Pancreas (tissue), 10 donors: ENCODE data around the gene FHOD1. TPM values are rescaled to one million over a fixed set of nuclear protein-coding genes. Genes with fewer than 3 reads are reported as not detected.
A peak's percentile ranks its signal among the peaks of the same experiment; 100 is the strongest.

ENCODE experiments used
- ATAC-seq, 4 donors: fragments of 200-7000 bp; cut with Tn5 transposase; one replicate each; pipeline versions ENCODE4 v1.8.0 to v1.9.1; 2020; ENCODE audit warnings: mild to moderate bottlenecking in 4 of 4, moderate library complexity in 4 of 4
- DNase-seq, 6 donors: peaks; one replicate each; pipeline ENCODE4 v3.0.0-alpha.2; 2020
- FAIRE-seq: peaks from 2 replicates; lab custom pipeline; 2012; peaks lifted over from hg19 to GRCh38; lab: Jason Lieb, UNC
- H3K27ac ChIP-seq, 4 donors: fragments of 200-600 bp; sonication (generic); 1 replicate in 3 of 4; 2 replicates in 1 of 4; pipeline versions ENCODE4 v1.5.0 to v1.8.0; 2020
- H3K27me3 ChIP-seq, 4 donors: fragments of 200-600 bp; one replicate each; pipeline ENCODE4 v1.8.0; 2021
- H3K36me3 ChIP-seq, 3 donors: fragments of 200-600 bp; sonication (generic) in 1 of 3; one replicate each; pipeline versions ENCODE4 v1.5.0 to v1.8.0; 2020 to 2021
- H3K4me1 ChIP-seq, 3 donors: fragments of 200-600 bp; one replicate each; pipeline ENCODE4 v1.8.0; 2021
- H3K4me3 ChIP-seq, 4 donors: fragments of 200-600 bp; sonication (generic) in 2 of 4; one replicate each; pipeline versions ENCODE4 v1.5.0 to v1.8.0; 2020 to 2021
- H3K9me3 ChIP-seq, 4 donors: fragments of 200-600 bp; one replicate each; pipeline ENCODE4 v1.8.0; 2021
- WGBS, 2 donors: extraction: QIAGEN DNeasy Blood & Tissue Kit; methylation state at CpG; one replicate each; pipeline ENCODE4 v1.1.7; 2013; 5-methylcytosine and 5-hydroxymethylcytosine counted together
- intact Hi-C, 3 donors: fragments of 100-400 bp; cut with DNase I; formaldehyde crosslinking; loops; one replicate each; pipeline versions ENCODE4 v1.11.1 to v1.14.2; 2022
- polyA plus RNA-seq, 2 donors: library from polyadenylated mRNA; stranded (reverse); fragments of 200-250 nt; gene quantifications; one replicate each; pipeline ENCODE4 v1.2.3, GENCODE V29; 2013
- total RNA-seq, 6 donors: library from RNA; stranded (reverse); fragmentation: NEBNext Ultra II Directional in 4 of 6; extraction: Animal tissue kit (Norgen Biotek cat#: 25700) in 4 of 6; gene quantifications; one replicate each; pipeline versions ENCODE4 v1.2.1 to v1.2.4, GENCODE V29; 2021 to 2023
- TF ChIP-seq, protein P1 (sequence below), 4 donors: fragments of 200-600 bp; sonication (generic) in 3 of 4; IDR thresholded peaks; one replicate each; pipeline versions ENCODE4 v1.5.0 to v1.8.0; 2021; ENCODE audit warnings: antibody characterized with exemption in 4 of 4
- donor health status: healthy with polysubstance abuse.
- donor health status: DM: no; HTN: no; CAD: no; lungs with moderate emphysema.
- donor health status: DM: no; HTN: no; CAD: no.
- donor health status: control.
- donor health status: control.
- donor health status: Bipolar disorder and iron deficiency.
- donor health status: DM: yes; HTN: yes; CAD: no.
- donor health status: DM: no; HTN: no; CAD: no.
- donor health status: DM: no; HTN: no; CAD: no.
- donor health status: DM: yes; HTN: yes; CAD: no.

The FHOD1 gene
- total and polyA plus RNA-seq, 8 donors: 7.8 to 41.2 (median 11.3) TPM

DNA sequence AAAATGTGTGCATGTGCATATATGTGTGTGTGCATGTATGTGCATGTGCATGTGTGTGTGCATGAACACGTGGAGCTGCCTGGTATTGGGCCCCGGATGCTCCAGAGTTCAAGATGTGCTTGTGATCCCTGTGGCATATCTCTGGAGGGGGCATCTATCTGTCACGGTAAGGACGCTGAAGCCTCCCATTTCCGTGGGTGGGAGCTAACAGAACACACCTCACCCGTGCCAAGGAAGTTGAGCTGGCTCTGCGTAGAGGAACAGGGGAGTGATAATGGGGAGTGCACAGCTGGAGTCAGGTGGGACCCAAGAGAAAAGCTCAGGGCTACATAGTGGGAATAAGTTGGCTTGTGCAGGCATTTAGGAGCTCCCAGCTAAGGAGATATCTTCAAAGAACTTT is 35.6 kb downstream of the FHOD1 start:
- ATAC-seq: no peak
- no peaks in the 10 kb centered on the region for H3K36me3 ChIP-seq
- TF ChIP-seq, protein P1, sequence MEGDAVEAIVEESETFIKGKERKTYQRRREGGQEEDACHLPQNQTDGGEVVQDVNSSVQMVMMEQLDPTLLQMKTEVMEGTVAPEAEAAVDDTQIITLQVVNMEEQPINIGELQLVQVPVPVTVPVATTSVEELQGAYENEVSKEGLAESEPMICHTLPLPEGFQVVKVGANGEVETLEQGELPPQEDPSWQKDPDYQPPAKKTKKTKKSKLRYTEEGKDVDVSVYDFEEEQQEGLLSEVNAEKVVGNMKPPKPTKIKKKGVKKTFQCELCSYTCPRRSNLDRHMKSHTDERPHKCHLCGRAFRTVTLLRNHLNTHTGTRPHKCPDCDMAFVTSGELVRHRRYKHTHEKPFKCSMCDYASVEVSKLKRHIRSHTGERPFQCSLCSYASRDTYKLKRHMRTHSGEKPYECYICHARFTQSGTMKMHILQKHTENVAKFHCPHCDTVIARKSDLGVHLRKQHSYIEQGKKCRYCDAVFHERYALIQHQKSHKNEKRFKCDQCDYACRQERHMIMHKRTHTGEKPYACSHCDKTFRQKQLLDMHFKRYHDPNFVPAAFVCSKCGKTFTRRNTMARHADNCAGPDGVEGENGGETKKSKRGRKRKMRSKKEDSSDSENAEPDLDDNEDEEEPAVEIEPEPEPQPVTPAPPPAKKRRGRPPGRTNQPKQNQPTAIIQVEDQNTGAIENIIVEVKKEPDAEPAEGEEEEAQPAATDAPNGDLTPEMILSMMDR (IDR thresholded peaks at IDR 0.05): no peak
- no peak overlapping the region for H3K27ac ChIP-seq
- FAIRE-seq: no peak
- H3K27me3 ChIP-seq: no peaks in the 10 kb centered on the region
- H3K4me3 ChIP-seq: no peak overlapping the region
- H3K9me3 ChIP-seq: no peaks in the 10 kb centered on the region
- DNase-seq: no peak
- WGBS, 2 donors: 85 to 87% methylated on average over 7 of the region's 7 CpGs
- H3K4me1 ChIP-seq: peaks cover 20 to 23% (median 23%) of the 10 kb centered on the region in 3 donors
- intact Hi-C loops: no loop called here

DNA sequence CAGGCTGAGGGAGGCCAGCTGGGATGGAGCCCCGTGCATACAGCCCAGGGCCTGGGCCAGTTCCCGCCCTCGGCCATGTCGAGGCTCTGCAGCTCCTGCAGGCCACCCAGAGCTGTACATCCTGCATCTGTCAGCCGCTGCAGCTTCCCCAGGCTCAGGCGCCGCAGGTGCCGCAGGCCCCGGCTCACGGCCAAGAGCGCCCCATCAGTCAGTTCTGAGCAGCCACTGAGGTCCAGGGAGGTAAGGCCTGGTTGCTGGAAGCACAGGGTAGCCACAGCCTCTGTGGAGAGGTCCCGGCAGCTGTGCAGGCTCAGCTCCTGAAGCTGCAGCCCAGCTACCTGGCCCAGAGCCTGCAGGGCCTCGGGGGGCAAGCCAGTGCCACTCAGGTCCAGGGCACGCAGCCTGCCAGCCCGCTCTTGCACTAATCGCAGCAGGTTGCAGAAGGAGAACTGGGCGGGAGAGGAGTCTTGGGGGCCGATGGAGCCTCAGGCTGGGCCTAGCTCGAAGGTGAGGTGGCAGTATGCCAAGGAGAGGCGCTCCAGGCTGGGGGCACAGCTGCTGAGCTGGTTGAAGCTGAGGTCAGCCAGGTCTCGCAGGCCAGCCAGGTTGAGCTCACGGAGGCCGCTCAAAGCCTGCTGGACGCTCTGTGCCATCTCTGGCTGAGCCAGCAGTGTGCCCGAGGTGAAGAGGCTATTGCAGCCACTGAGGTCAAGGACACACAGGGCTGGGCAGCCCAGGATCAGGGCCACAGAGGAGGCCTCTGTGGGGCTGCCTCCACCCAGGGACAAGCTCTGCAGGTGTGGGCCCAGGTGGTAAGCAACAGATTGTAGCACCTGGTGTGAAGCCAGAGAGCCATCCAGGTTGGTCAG is 37.0 kb downstream of the FHOD1 start:
- FAIRE-seq (no peak), DNase-seq (peak in 1 of 6 donors; percentile 43), ATAC-seq (no peak)
- Histone ChIP-seq H3K9me3 (no peaks in the 10 kb centered on the region), H3K27ac (no peak overlapping the region), H3K36me3 (no peaks in the 10 kb centered on the region), H3K27me3 (no peaks in the 10 kb centered on the region), H3K4me3 (no peak overlapping the region), H3K4me1 (peaks cover 20 to 23% (median 23%) of the 10 kb centered on the region in 3 donors)
- TF ChIP-seq, protein P1 (IDR thresholded peaks at IDR 0.05): no peak
- 87% methylated on average over 24 to 25 of the region's 25 CpGs for WGBS, 2 donors
- intact Hi-C loops: no loop called here

DNA sequence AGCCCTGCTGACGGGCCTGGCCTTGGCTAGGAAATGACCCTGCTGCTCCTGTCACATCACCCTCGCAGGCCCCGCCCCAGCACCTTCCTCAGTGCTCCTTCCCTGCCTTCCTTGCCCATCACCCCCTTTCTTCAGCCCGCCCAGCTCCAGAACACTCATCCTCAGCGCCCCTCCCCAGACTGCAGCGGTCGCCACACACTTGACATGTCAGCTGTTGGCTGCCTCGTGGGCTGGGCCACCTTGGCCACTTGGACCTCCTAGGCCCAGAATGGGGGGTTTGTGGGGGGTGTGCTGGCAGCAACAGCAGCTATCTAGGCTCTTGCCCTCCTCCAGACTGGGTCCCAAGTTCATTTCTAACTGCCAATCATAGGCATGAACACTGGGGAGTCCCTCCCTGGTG is 37.7 kb downstream of the FHOD1 start:
- ATAC-seq (no peak), FAIRE-seq (no peak), DNase-seq (no peak)
- H3K9me3 ChIP-seq: no peaks in the 10 kb centered on the region
- H3K27me3 ChIP-seq: no peaks in the 10 kb centered on the region
- no peak overlapping the region for H3K27ac ChIP-seq
- H3K4me1 ChIP-seq: peaks cover 16 to 19% (median 18%) of the 10 kb centered on the region in 3 donors
- intact Hi-C loops: no loop called here
- no peak overlapping the region for H3K4me3 ChIP-seq
- H3K36me3 ChIP-seq: no peaks in the 10 kb centered on the region
- TF ChIP-seq, protein P1 (IDR thresholded peaks at IDR 0.05): no peak
- 84 to 86% methylated on average over 6 to 8 of the region's 8 CpGs for WGBS, 2 donors

DNA sequence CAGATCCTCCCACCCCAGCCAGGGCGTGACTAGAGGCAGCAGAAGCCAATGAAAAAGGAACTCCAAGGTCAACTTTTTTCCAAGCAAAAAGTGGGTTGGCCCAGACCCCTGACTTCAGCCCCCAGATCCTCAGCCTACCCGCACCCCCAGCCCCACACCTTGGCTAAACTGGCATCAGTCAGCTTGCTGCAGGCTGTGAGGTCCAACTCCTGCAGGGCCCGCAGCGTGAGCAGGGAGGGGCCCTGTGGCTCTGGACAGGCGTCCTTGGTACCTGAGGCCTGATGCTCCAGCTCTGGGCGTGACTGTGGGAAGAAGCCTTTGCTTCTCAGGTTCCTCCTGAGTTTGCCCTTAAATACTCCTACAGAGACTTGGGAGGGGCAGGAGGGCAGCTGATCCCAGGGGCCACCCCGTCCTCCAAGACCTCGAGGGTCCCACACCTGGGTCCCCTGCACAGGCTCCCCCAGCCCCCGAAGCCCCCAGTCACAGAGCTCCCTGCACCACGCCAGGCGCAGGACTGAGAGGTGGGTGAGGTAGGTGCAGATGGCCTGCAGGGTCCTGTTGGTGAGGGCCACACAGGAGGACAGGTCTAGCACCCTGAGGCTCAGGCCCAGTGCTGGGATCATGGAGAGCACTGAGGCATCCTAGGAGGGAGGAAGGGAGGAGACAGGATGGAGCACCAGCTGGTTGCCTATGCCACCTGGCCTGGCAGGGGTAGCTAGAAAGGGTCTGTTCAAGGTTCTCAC is 39.0 kb downstream of the FHOD1 start:
- Histone ChIP-seq H3K4me3 (no peak overlapping the region), H3K4me1 (peaks cover 3 to 6% (median 5%) of the 10 kb centered on the region in 3 donors), H3K9me3 (no peaks in the 10 kb centered on the region), H3K27me3 (no peaks in the 10 kb centered on the region), H3K36me3 (peaks cover 0 to 7% (median 0%) of the 10 kb centered on the region in 3 donors), H3K27ac (no peak overlapping the region)
- DNase-seq: no peak
- TF ChIP-seq, protein P1 (IDR thresholded peaks at IDR 0.05): no peak
- no peak for ATAC-seq
- intact Hi-C loops: no loop called here
- WGBS, 2 donors: 77 to 85% methylated on average over 11 of the region's 11 CpGs
- no peak for FAIRE-seq
